ENCODE measurements around the gene KCNAB1. TPM values are rescaled to one million over a fixed set of nuclear protein-coding genes. Genes with fewer than 3 reads are reported as not detected.

The KCNAB1 gene
- polyA plus RNA-seq, 1 donor (not counting 4 experiments of a cell fraction or from before 2014, with no cell fraction given): 0.03 TPM

GRCh38 chr3:156497326-156497725, 376.9 kb downstream of the KCNAB1 start:
- no peaks in the 10 kb centered on the region for H4K20me1 ChIP-seq (ENCODE audit: control insufficient read depth, extremely low read depth, insufficient read depth, low read length)
- FAIRE-seq: no peak
- H3K4me3 ChIP-seq (ENCODE audit: control insufficient read depth in 2 of 3, extremely low read depth in 1 of 3, insufficient read depth in 2 of 3, low read depth in 1 of 3, low read length in 3 of 3): no peak overlapping the region
- H3K36me3 ChIP-seq (ENCODE audit: control insufficient read depth in 2 of 2, extremely low read depth in 1 of 2, insufficient read depth in 2 of 2, low read length in 2 of 2): no peaks in the 10 kb centered on the region
- H2AFZ ChIP-seq (ENCODE audit: control insufficient read depth, low read length): no peak overlapping the region
- H3K79me2 ChIP-seq (ENCODE audit: control insufficient read depth, insufficient read depth, low read length): no peaks in the 10 kb centered on the region
- H3K27me3 ChIP-seq (ENCODE audit: control insufficient read depth, extremely low read depth, insufficient read depth, low read length): no peaks in the 10 kb centered on the region
- dilution Hi-C loops (cut with MboI; ENCODE audit: extremely low pct_ligation_motif_present, low sequenced_read_pairs): no loop called here
- TF ChIP-seq EZH2 (IDR thresholded peaks at IDR 0.05; ENCODE audit: low read length) (no peak), CTCF (optimal IDR thresholded peaks at IDR 0.05 in 1 of 3, IDR thresholded peaks at IDR 0.05 in 1 of 3, conservative IDR thresholded peaks at IDR 0.05 in 1 of 3; ENCODE audit: extremely low read depth in 1 of 3, insufficient read depth in 2 of 3, low read length in 3 of 3) (no peak)
- no peaks in the 10 kb centered on the region for H3K9me1 ChIP-seq (ENCODE audit: control insufficient read depth, extremely low read depth, insufficient read depth, low read length)
- no peak for DNase-seq (ENCODE audit: low read depth, low spot score)
- no peak overlapping the region for H3K4me2 ChIP-seq (ENCODE audit: control insufficient read depth, extremely low read depth, insufficient read depth, low read depth, low read length)
- H3K9me3 ChIP-seq (ENCODE audit: control insufficient read depth, low read depth, low read length): no peaks in the 10 kb centered on the region
- no peaks in the 10 kb centered on the region for H3K4me1 ChIP-seq (ENCODE audit: control insufficient read depth, extremely low read depth, insufficient read depth, low read length)
- H3K9ac ChIP-seq (ENCODE audit: control insufficient read depth, extremely low read depth, insufficient read depth, low read length): no peak overlapping the region
- no peak overlapping the region for H3K27ac ChIP-seq (ENCODE audit: control insufficient read depth, insufficient read depth, low read length)

- H3K4me2 ChIP-seq (ENCODE audit: control insufficient read depth, extremely low read depth, insufficient read depth, low read depth, low read length): no peak overlapping the region
- H3K27ac ChIP-seq (ENCODE audit: control insufficient read depth, insufficient read depth, low read length): no peak overlapping the region
- no peaks in the 10 kb centered on the region for H3K4me1 ChIP-seq (ENCODE audit: control insufficient read depth, extremely low read depth, insufficient read depth, low read length)
- no peaks in the 10 kb centered on the region for H3K79me2 ChIP-seq (ENCODE audit: control insufficient read depth, insufficient read depth, low read length)
- dilution Hi-C loops (cut with MboI; ENCODE audit: extremely low pct_ligation_motif_present, low sequenced_read_pairs): no loop called here
- H3K9me1 ChIP-seq (ENCODE audit: control insufficient read depth, extremely low read depth, insufficient read depth, low read length): no peaks in the 10 kb centered on the region
- H4K20me1 ChIP-seq (ENCODE audit: control insufficient read depth, extremely low read depth, insufficient read depth, low read length): no peaks in the 10 kb centered on the region
- no peak for TF ChIP-seq EZH2 (IDR thresholded peaks at IDR 0.05; ENCODE audit: low read length)
- no peak for TF ChIP-seq CTCF (optimal IDR thresholded peaks at IDR 0.05 in 1 of 3, IDR thresholded peaks at IDR 0.05 in 1 of 3, conservative IDR thresholded peaks at IDR 0.05 in 1 of 3; ENCODE audit: extremely low read depth in 1 of 3, insufficient read depth in 2 of 3, low read length in 3 of 3)
- no peaks in the 10 kb centered on the region for H3K9me3 ChIP-seq (ENCODE audit: control insufficient read depth, low read depth, low read length)
- H3K27me3 ChIP-seq (ENCODE audit: control insufficient read depth, extremely low read depth, insufficient read depth, low read length): no peaks in the 10 kb centered on the region
- no peak for FAIRE-seq
- no peak overlapping the region for H3K4me3 ChIP-seq (ENCODE audit: control insufficient read depth in 2 of 3, extremely low read depth in 1 of 3, insufficient read depth in 2 of 3, low read depth in 1 of 3, low read length in 3 of 3)
- H2AFZ ChIP-seq (ENCODE audit: control insufficient read depth, low read length): no peak overlapping the region
- H3K9ac ChIP-seq (ENCODE audit: control insufficient read depth, extremely low read depth, insufficient read depth, low read length): no peak overlapping the region
- no peaks in the 10 kb centered on the region for H3K36me3 ChIP-seq (ENCODE audit: control insufficient read depth in 2 of 2, extremely low read depth in 1 of 2, insufficient read depth in 2 of 2, low read length in 2 of 2)
- no peak for DNase-seq (ENCODE audit: low read depth, low spot score)
These were observed 377.9 kb downstream of the KCNAB1 start for GRCh38 chr3:156498307-156498706.

Data from keratinocyte (primary cell).